HEK293T (cell line): ENCODE data around the gene CD34.

Experiments
- CTCF ChIA-PET: fragments of 350-600 bp; formaldehyde crosslinking; extraction: SDS; loops from one replicate; lab custom pipeline; 2021; ENCODE audit warnings: antibody characterized with exemption, inconsistent platforms; lab: Yijun Ruan, JAX
- POLR2A ChIA-PET: fragments of 350-600 bp; formaldehyde crosslinking; extraction: SDS; loops from one replicate; lab custom pipeline; 2020; ENCODE audit warnings: antibody characterized with exemption, inconsistent platforms; lab: Yijun Ruan, JAX
- DNase-seq: peaks from one replicate; pipeline ENCODE4 v3.0.0; 2012; ENCODE audit warnings: mixed read lengths; ENCODE audit errors: extremely low spot score
- ARNT ChIP-seq: fragments of 450-650 bp; IDR thresholded peaks from 2 replicates; pipeline ENCODE4 v1.6.1; 2017; ENCODE audit warnings: mild to moderate bottlenecking
- BHLHE40 ChIP-seq: fragments of 450-650 bp; IDR thresholded peaks from 2 replicates; pipeline ENCODE4 v1.6.1; 2016; ENCODE audit warnings: mild to moderate bottlenecking, moderate library complexity, borderline replicate concordance
- CTBP1 ChIP-seq: fragments of 450-650 bp; IDR thresholded peaks from 2 replicates; pipeline ENCODE4 v1.6.1; 2016; ENCODE audit warnings: borderline replicate concordance
- ELF4 ChIP-seq: fragments of 450-650 bp; IDR thresholded peaks from 2 replicates; pipeline ENCODE4 v1.6.1; 2017; ENCODE audit warnings: antibody characterized with exemption
- FOXA1 ChIP-seq: fragments of 450-650 bp; IDR thresholded peaks from 2 replicates; pipeline ENCODE4 v1.6.1; 2016; ENCODE audit warnings: mild to moderate bottlenecking
- FOXK2 ChIP-seq: fragments of 450-650 bp; IDR thresholded peaks from 2 replicates; pipeline ENCODE4 v1.6.1; 2016; ENCODE audit warnings: mild to moderate bottlenecking
- FOXM1 ChIP-seq: fragments of 450-650 bp; IDR thresholded peaks from 2 replicates; pipeline ENCODE4 v1.6.1; 2017; ENCODE audit warnings: mild to moderate bottlenecking, borderline replicate concordance
- HDGF ChIP-seq: fragments of 450-650 bp; IDR thresholded peaks from 2 replicates; pipeline ENCODE4 v1.6.1; 2017; ENCODE audit warnings: antibody characterized with exemption, borderline replicate concordance
- L3MBTL2 ChIP-seq: fragments of 450-650 bp; conservative IDR thresholded peaks from 2 replicates; pipeline ENCODE4 v1.6.1; 2016; ENCODE audit warnings: mild to moderate bottlenecking
- LEF1 ChIP-seq: fragments of 450-650 bp; IDR thresholded peaks from 2 replicates; pipeline ENCODE4 v1.6.1; 2017; ENCODE audit warnings: mild to moderate bottlenecking, borderline replicate concordance
- NFRKB ChIP-seq: fragments of 450-650 bp; IDR thresholded peaks from 2 replicates; pipeline ENCODE4 v1.6.1; 2016; ENCODE audit warnings: mild to moderate bottlenecking, moderate library complexity
- PKNOX1 ChIP-seq: fragments of 450-650 bp; IDR thresholded peaks from 2 replicates; pipeline ENCODE4 v1.6.1; 2016
- SP1 ChIP-seq: fragments of 450-650 bp; IDR thresholded peaks from 2 replicates; pipeline ENCODE4 v1.6.1; 2017
- SUZ12 ChIP-seq: fragments of 450-650 bp; IDR thresholded peaks from 2 replicates; pipeline ENCODE4 v1.6.1; 2016; ENCODE audit warnings: mild to moderate bottlenecking
- TARDBP ChIP-seq: fragments of 450-650 bp; IDR thresholded peaks from 2 replicates; pipeline ENCODE4 v1.6.1; 2016
- ZNF384 ChIP-seq: fragments of 450-650 bp; IDR thresholded peaks from 2 replicates; pipeline ENCODE4 v1.6.1; 2016

Gene CD34

GRCh38 chr1:207868774-207869721 is 41.9 kb downstream of the CD34 start:
- peak; percentile 95 for DNase-seq
- no peak for TF ChIP-seq SUZ12
- TF ChIP-seq PKNOX1, result no peak
- peak; percentile 62 for TF ChIP-seq L3MBTL2
- CTCF ChIA-PET, result interaction anchor here (0.7 to 2.1 kb wide), 14 partner anchors 9 to 1716 kb away, joined by 3 to 15 read pairs (median 4); no protein-coding TSS in a partner anchor
- POLR2A ChIA-PET, result interaction anchor here (0.8 to 2.4 kb wide), 4 partner anchors 16 to 100 kb away, joined by 3 to 5 read pairs (median 3); no protein-coding TSS in a partner anchor

GRCh38 chr1:207868251-207868773 is 42.6 kb downstream of the CD34 start:
- CTCF ChIA-PET, result interaction anchor here (0.6 to 2.1 kb wide), 15 partner anchors 8 to 102 kb away, joined by 3 to 15 read pairs (median 4); no protein-coding TSS in a partner anchor
- DNase-seq, result peak; percentile 21
- TF ChIP-seq L3MBTL2, result peak; percentile 30; the same call in 1 of the 2 replicates
- TF ChIP-seq NFRKB, result no peak
- POLR2A ChIA-PET, result interaction anchor here (1.0 to 2.4 kb wide), 4 partner anchors 9 to 101 kb away, joined by 3 to 5 read pairs (median 3); no protein-coding TSS in a partner anchor

GRCh38 chr1:207867136-207868109 is 43.5 kb downstream of the CD34 start:
- ChIA-PET POLR2A (interaction anchor here (1.0 to 2.4 kb wide), 2 partner anchors 8 to 17 kb away, joined by 3 to 5 read pairs; no protein-coding TSS in a partner anchor), CTCF (interaction anchor here (0.6 to 1.4 kb wide), 5 partner anchors 7 to 96 kb away, joined by 3 to 6 read pairs (median 3); no protein-coding TSS in a partner anchor)
- TF ChIP-seq FOXK2 (no peak), SUZ12 (no peak), L3MBTL2 (no peak), PKNOX1 (no peak), ELF4 (no peak), BHLHE40 (no peak), CTBP1 (no peak), FOXA1 (no peak), HDGF (no peak), FOXM1 (no peak), LEF1 (no peak), NFRKB (no peak), TARDBP (no peak), SP1 (no peak), ZNF384 (no peak), ARNT (no peak)
- DNase-seq, result no peak

GRCh38 chr1:207866471-207867135 is 44.3 kb downstream of the CD34 start:
- ChIA-PET POLR2A (no interaction called here), CTCF (no interaction called here)
- TF ChIP-seq SUZ12, result no peak
- TF ChIP-seq FOXK2, result no peak
- TF ChIP-seq ZNF384, result no peak
- TF ChIP-seq BHLHE40, result no peak
- TF ChIP-seq L3MBTL2, result no peak
- no peak for TF ChIP-seq CTBP1
- TF ChIP-seq HDGF, result no peak
- TF ChIP-seq FOXM1, result no peak
- no peak for DNase-seq

- DNase-seq, result no peak
- ChIA-PET CTCF (no interaction called here), POLR2A (no interaction called here)
- TF ChIP-seq PKNOX1, result no peak
- no peak for TF ChIP-seq CTBP1
- TF ChIP-seq LEF1, result no peak
- no peak for TF ChIP-seq FOXK2
- TF ChIP-seq SP1, result no peak
- no peak for TF ChIP-seq SUZ12
- TF ChIP-seq FOXA1, result no peak
- TF ChIP-seq TARDBP, result no peak
- TF ChIP-seq ARNT, result no peak
- no peak for TF ChIP-seq ZNF384
- no peak for TF ChIP-seq BHLHE40
- no peak for TF ChIP-seq NFRKB
- no peak for TF ChIP-seq L3MBTL2
- TF ChIP-seq FOXM1, result no peak
- TF ChIP-seq HDGF, result no peak
Measured at GRCh38 chr1:207863893-207864535, 46.9 kb downstream of the CD34 start.
